H1 (cell line): ENCODE measurements around the gene CTDP1. TPM values are rescaled to one million over a fixed set of nuclear protein-coding genes. Genes with fewer than 3 reads are reported as not detected.

ENCODE experiments used
- CTCF ChIA-PET: fragments of 300-600 bp; sonication (Branson Sonifier 250); formaldehyde crosslinking; loops from one replicate; lab custom pipeline; 2021; ENCODE audit not compliant: partially characterized antibody; lab: Charles Lee
- POLR2A ChIA-PET: fragments of 300-600 bp; sonication (Branson Sonifier 250); formaldehyde crosslinking; loops from one replicate; lab custom pipeline; 2021; ENCODE audit warnings: inconsistent platforms; ENCODE audit not compliant: partially characterized antibody; lab: Charles Lee
- DNase-seq, 2 experiments: peaks; one replicate each; pipeline versions ENCODE4 v3.0.0 to v3.0.0-alpha.2; 2010 to 2022; ENCODE audit warnings: low spot score in 2 of 2, low read depth in 1 of 2, mixed read lengths in 1 of 2
- FAIRE-seq: peaks from 2 replicates; lab custom pipeline; 2011; peaks lifted over from hg19 to GRCh38; lab: Jason Lieb, UNC
- H2AFZ ChIP-seq: 2 replicates; pipeline ENCODE4 v1.8.1; 2012; ENCODE audit warnings: low read length, inconsistent platforms
- H2AK5ac ChIP-seq: 2 replicates; pipeline ENCODE4 v1.6.1; 2013; ENCODE audit warnings: low read depth, low read length
- H2BK120ac ChIP-seq: replicated peaks from 2 replicates; pipeline ENCODE3; 2013; ENCODE audit warnings: low read depth, low read length, inconsistent platforms
- H2BK12ac ChIP-seq: 2 replicates; pipeline ENCODE4 v1.6.1; 2013; ENCODE audit warnings: low read depth, low read length
- H2BK15ac ChIP-seq: 2 replicates; pipeline ENCODE4 v1.6.1; 2013; ENCODE audit warnings: low read length
- H2BK20ac ChIP-seq: 2 replicates; pipeline ENCODE4 v1.6.1; 2013; ENCODE audit warnings: low read length
- H2BK5ac ChIP-seq: 2 replicates; pipeline ENCODE4 v1.6.1; 2013; ENCODE audit warnings: low read depth, low read length
- H3K14ac ChIP-seq: 2 replicates; pipeline ENCODE4 v1.6.1; 2013; ENCODE audit warnings: inconsistent platforms; ENCODE audit not compliant: insufficient read length
- H3K18ac ChIP-seq: 2 replicates; pipeline ENCODE4 v1.6.1; 2013; ENCODE audit warnings: low read length; ENCODE audit errors: extremely low read depth
- H3K23ac ChIP-seq: 2 replicates; pipeline ENCODE4 v1.6.1; 2013; ENCODE audit warnings: inconsistent platforms; ENCODE audit not compliant: insufficient read length
- H3K23me2 ChIP-seq: 2 replicates; pipeline ENCODE4 v1.6.1; 2013; ENCODE audit warnings: low read depth, low read length
- H3K27ac ChIP-seq: 2 replicates; pipeline ENCODE4 v1.6.1; 2011; ENCODE audit warnings: low read depth, low read length, inconsistent platforms
- H3K27me3 ChIP-seq, 4 experiments: replicated peaks in 1 of 4; 1 replicate in 1 of 4; 2 replicates in 3 of 4; pipeline versions ENCODE4 v1.6.1 to v1.8.1; 2011 to 2013; ENCODE audit warnings: low read length in 3 of 4, mild to moderate bottlenecking in 3 of 4, inconsistent platforms in 2 of 4, mixed read lengths in 2 of 4, moderate library complexity in 1 of 4; ENCODE audit not compliant: control insufficient read depth in 3 of 4, insufficient read depth in 3 of 4; ENCODE audit errors: extremely low read depth in 1 of 4
- H3K36me3 ChIP-seq, 4 experiments: 2 replicates each; pipeline versions ENCODE4 v1.6.1 to v1.8.1; 2011 to 2013; ENCODE audit warnings: mild to moderate bottlenecking in 4 of 4, low read length in 3 of 4, moderate library complexity in 2 of 4, control low read depth in 1 of 4, inconsistent platforms in 1 of 4; ENCODE audit not compliant: insufficient read depth in 4 of 4, control insufficient read depth in 2 of 4
- H3K4ac ChIP-seq: replicated peaks from 2 replicates; pipeline ENCODE3; 2013; ENCODE audit warnings: low read length, low read depth, mixed read lengths, inconsistent platforms; ENCODE audit not compliant: insufficient read length
- H3K4me1 ChIP-seq, 4 experiments: replicated peaks in 1 of 4; 1 replicate in 1 of 4; 2 replicates in 3 of 4; pipeline versions ENCODE4 v1.6.1 to v1.8.1; 2011 to 2013; ENCODE audit warnings: low read length in 3 of 4, inconsistent platforms in 2 of 4, mixed read lengths in 1 of 4; ENCODE audit not compliant: insufficient read depth in 4 of 4, control insufficient read depth in 3 of 4
- H3K4me2 ChIP-seq, 2 experiments: 2 replicates each; pipeline versions ENCODE4 v1.6.1 to v1.8.1; 2011 to 2013; ENCODE audit warnings: low read depth in 2 of 2, low read length in 2 of 2, control low read depth in 1 of 2, inconsistent platforms in 1 of 2, mild to moderate bottlenecking in 1 of 2; ENCODE audit not compliant: insufficient read depth in 1 of 2
- H3K4me3 ChIP-seq, 4 experiments: fragments of 200-600, 300-600 bp in 1 of 4; sonication (generic), shearing (Covaris generic), sonication (Bioruptor Twin) in 1 of 4; 2 replicates each; pipeline versions ENCODE4 v1.5.1 to v1.8.1; 2011 to 2016; ENCODE audit warnings: low read length in 4 of 4, low read depth in 3 of 4, control low read depth in 2 of 4, inconsistent platforms in 2 of 4, mild to moderate bottlenecking in 2 of 4, mixed read lengths in 1 of 4, moderate library complexity in 1 of 4; ENCODE audit not compliant: insufficient read depth in 2 of 4; ENCODE audit errors: extremely low read depth in 1 of 4
- H3K56ac ChIP-seq: replicated peaks from 2 replicates; pipeline ENCODE3; 2013; ENCODE audit warnings: low read depth, mild to moderate bottlenecking, mixed read lengths, low read length, inconsistent platforms; ENCODE audit not compliant: insufficient read length
- H3K79me1 ChIP-seq: 2 replicates; pipeline ENCODE4 v1.6.1; 2013; ENCODE audit warnings: low read depth, low read length, control low read depth
- H3K79me2 ChIP-seq, 2 experiments: 2 replicates each; pipeline versions ENCODE4 v1.6.1 to v1.8.1; 2012 to 2013; ENCODE audit warnings: low read length in 2 of 2, mild to moderate bottlenecking in 2 of 2, inconsistent platforms in 1 of 2; ENCODE audit not compliant: insufficient read depth in 2 of 2, control insufficient read depth in 1 of 2
- H3K9ac ChIP-seq, 4 experiments: replicated peaks in 1 of 4; 1 replicate in 1 of 4; 2 replicates in 3 of 4; pipeline versions ENCODE4 v1.6.1 to v1.8.1; 2011 to 2013; ENCODE audit warnings: low read depth in 3 of 4, low read length in 3 of 4, control low read depth in 2 of 4, mild to moderate bottlenecking in 2 of 4, moderate library complexity in 2 of 4, inconsistent platforms in 1 of 4; ENCODE audit errors: extremely low read depth in 1 of 4
- H3K9me3 ChIP-seq, 2 experiments: 2 replicates each; pipeline versions ENCODE4 v1.6.1 to v1.8.1; 2012 to 2013; ENCODE audit warnings: mild to moderate bottlenecking in 2 of 2, moderate library complexity in 2 of 2, control low read depth in 1 of 2, inconsistent platforms in 1 of 2, low read depth in 1 of 2, low read length in 1 of 2, mixed read lengths in 1 of 2; ENCODE audit not compliant: insufficient read depth in 2 of 2
- H4K20me1 ChIP-seq, 2 experiments: replicated peaks in 1 of 2; 2 replicates each; pipeline versions ENCODE3 to v1.8.1; 2011 to 2013; ENCODE audit warnings: inconsistent platforms in 2 of 2, low read length in 2 of 2, mild to moderate bottlenecking in 1 of 2; ENCODE audit not compliant: insufficient read depth in 2 of 2, control insufficient read depth in 1 of 2
- H4K5ac ChIP-seq: 2 replicates; pipeline ENCODE4 v1.6.1; 2013; ENCODE audit warnings: low read length, low read depth, mixed read lengths, inconsistent platforms; ENCODE audit not compliant: insufficient read length
- H4K8ac ChIP-seq: 2 replicates; pipeline ENCODE4 v1.8.0; 2013; ENCODE audit warnings: mild to moderate bottlenecking, moderate library complexity, low read length, inconsistent platforms; ENCODE audit not compliant: insufficient read depth; ENCODE audit errors: extremely low read depth
- H4K91ac ChIP-seq: replicated peaks from 2 replicates; pipeline ENCODE3; 2013; ENCODE audit warnings: low read length, mixed read lengths, inconsistent platforms; ENCODE audit not compliant: insufficient read length
- BRCA1 ChIP-seq: IDR thresholded peaks from 2 replicates; pipeline ENCODE4 v1.6.1; 2012; ENCODE audit warnings: low read depth, low read length, improper control_type of control experiment
- WGBS, 2 experiments: shearing (Covaris generic) in 1 of 2; methylation state at CpG; one replicate each; pipeline versions ENCODE4 v1.1.6 to v1.1.7; 2013 to 2015; ENCODE audit warnings: low lambda C conversion rate in 2 of 2, mixed read lengths in 2 of 2, inconsistent platforms in 1 of 2, low coverage in 1 of 2, missing lambda C conversion rate in 1 of 2; ENCODE audit not compliant: insufficient replicate concordance in 2 of 2, insufficient coverage in 1 of 2, insufficient read length in 1 of 2; ENCODE audit errors: extremely low coverage in 1 of 2, missing lambda C conversion rate in 1 of 2; 5-methylcytosine and 5-hydroxymethylcytosine counted together
- polyA plus RNA-seq, 7 experiments: library from polyadenylated mRNA; depleted of rRNA in 3 of 7; stranded (reverse) in 5 of 7; unstranded in 2 of 7; fragments of >200 nt in 5 of 7; fragments of 200-250 nt in 2 of 7; gene quantifications; 1 replicate in 5 of 7; 2 replicates in 1 of 7; 4 replicates in 1 of 7; pipeline versions ENCODE4 v1.2.1 to v1.2.3, GENCODE V29; 2011 to 2013; ENCODE audit warnings: missing spikeins in 2 of 7, mixed read lengths in 2 of 7
- total RNA-seq: library from RNA; stranded (reverse); fragmentation: NEBNext Ultra II Directional; extraction: Animal tissue kit (Norgen Biotek cat#: 25700); gene quantifications from 2 replicates; pipeline ENCODE4 v1.2.1, GENCODE V29; 2021
- TF ChIP-seq, protein P1 (sequence below): IDR thresholded peaks from 2 replicates; pipeline ENCODE4 v1.6.1; 2012; ENCODE audit warnings: inconsistent platforms

CTDP1 gene
- total and polyA plus RNA-seq, 2 of the 8 experiments (the other 6 are each of a cell fraction or from before 2014, with no cell fraction given): 16.6 to 37.0 TPM

DNA sequence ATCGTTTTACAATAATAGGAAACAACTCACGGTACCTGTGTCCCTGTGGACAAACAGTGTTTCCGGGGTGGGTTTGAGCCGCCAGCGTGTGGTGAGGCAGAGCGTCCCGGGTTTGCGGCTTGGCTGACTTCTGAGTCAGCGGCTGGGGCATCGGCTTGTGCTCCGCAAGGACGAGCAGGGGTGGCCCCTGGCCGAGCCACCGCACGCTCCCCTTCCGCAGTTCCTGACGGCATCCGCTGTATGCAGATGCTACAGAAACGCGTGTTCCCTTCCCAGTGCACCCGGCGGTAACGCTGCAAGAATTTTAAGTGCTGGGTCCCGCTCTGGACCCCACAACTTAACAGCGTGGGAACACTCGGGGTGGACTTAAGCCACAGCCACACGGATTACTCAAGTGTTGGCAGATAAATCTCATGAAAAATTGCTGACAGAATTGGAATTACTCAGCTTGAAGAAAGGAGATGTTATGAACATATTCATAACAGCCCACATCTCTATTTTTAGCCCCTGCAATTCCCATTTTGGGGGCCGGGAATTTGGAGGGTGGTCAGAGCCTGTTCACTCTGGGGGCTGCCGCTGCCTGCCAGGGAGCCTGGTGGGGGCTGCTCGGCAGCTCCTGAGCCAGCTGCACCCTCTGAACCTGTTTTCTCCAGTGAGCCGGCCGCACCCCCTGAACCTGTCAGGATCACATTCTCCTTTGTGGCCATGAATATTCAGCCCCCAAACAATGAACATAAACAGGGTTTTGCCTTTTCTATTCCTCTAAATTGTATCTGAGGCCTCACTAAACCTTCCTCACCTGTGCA lies 105.6 kb downstream of the CTDP1 start:
- Histone ChIP-seq H2BK12ac (no peak overlapping the region), H3K4me2 (no peak overlapping the region), H2AK5ac (no peak overlapping the region), H3K4me1 (peaks cover 0 to 5% (median 1%) of the 10 kb centered on the region in 4 experiments; a peak in 2 of 7 replicates), H4K20me1 (peaks cover 0 to 5% of the 10 kb centered on the region in 2 experiments), H2BK5ac (no peak overlapping the region), H4K91ac (no peak overlapping the region), H2BK15ac (no peak overlapping the region), H3K23ac (no peak overlapping the region), H3K18ac (no peak overlapping the region), H3K27me3 (peaks cover 19 to 39% (median 38%) of the 10 kb centered on the region in 4 experiments), H3K14ac (no peak overlapping the region), H3K36me3 (no peaks in the 10 kb centered on the region; a peak in 1 of 8 replicates), H2BK20ac (no peak overlapping the region), H2AFZ (no peak overlapping the region), H4K5ac (no peak overlapping the region), H3K23me2 (peaks cover 8% of the 10 kb centered on the region), H3K4ac (no peak overlapping the region), H3K9ac (no peak overlapping the region), H2BK120ac (no peak overlapping the region), H3K27ac (no peak overlapping the region), H4K8ac (no peak overlapping the region), H3K79me2 (no peaks in the 10 kb centered on the region), H3K56ac (no peak overlapping the region), H3K9me3 (no peaks in the 10 kb centered on the region; a peak in 1 of 4 replicates), H3K79me1 (peaks cover 4% of the 10 kb centered on the region; the same call in 1 of the 2 replicates), H3K4me3 (no peak overlapping the region)
- TF ChIP-seq, protein P1, sequence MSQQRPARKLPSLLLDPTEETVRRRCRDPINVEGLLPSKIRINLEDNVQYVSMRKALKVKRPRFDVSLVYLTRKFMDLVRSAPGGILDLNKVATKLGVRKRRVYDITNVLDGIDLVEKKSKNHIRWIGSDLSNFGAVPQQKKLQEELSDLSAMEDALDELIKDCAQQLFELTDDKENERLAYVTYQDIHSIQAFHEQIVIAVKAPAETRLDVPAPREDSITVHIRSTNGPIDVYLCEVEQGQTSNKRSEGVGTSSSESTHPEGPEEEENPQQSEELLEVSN: no peak
- no peak for TF ChIP-seq BRCA1
- POLR2A ChIA-PET: no interaction called here
- DNase-seq (no peak), FAIRE-seq (no peak)
- CTCF ChIA-PET: no interaction called here
- WGBS, 2 experiments: 82% methylated on average over 26 of the region's 32 CpGs; no CpG with 5 or more reads in 1 of the 2 experiments
